Epithelial cell of proximal tubule (primary cell): ENCODE data around the gene ARHGAP25. TPM values are rescaled to one million over a fixed set of nuclear protein-coding genes. Genes with fewer than 3 reads are reported as not detected.

ENCODE experiments used
- DNase-seq: peaks from one replicate; pipeline ENCODE4 v3.0.0-alpha.2; 2011; ENCODE audit warnings: low read depth
- H3K4me3 ChIP-seq: 2 replicates; pipeline ENCODE4 v1.5.1; 2011; ENCODE audit warnings: low read depth, mild to moderate bottlenecking, low read length
- total RNA-seq: library from RNA; depleted of rRNA; stranded (reverse); fragments of >200 nt; gene quantifications from 2 replicates; pipeline ENCODE4 v1.2.3, GENCODE V29; 2015
- TF ChIP-seq, protein P1 (sequence below): conservative IDR thresholded peaks from 2 replicates; pipeline ENCODE4 v1.5.1; 2012; ENCODE audit warnings: low read depth, mild to moderate bottlenecking, low read length

The ARHGAP25 gene
- total RNA-seq, 1 donor from 2014 or later = not detected

DNA sequence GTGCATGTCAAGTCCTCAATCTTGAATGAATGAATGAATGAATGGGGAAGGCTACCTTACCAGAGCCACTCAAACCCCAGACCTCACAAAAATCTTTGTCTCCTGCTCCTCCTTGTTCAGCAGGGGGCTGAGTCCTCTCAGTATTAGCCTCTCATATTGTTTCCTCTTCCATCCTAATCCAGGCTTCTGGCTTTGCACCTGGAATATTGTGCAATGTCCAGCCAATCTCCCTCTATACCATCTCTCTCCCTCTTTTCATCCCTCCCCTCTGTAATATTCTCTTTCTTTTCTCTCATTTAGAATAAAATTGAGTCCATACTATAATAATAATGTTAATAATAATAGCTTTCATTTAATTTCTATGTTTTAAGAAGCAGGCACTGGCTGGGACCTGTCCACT, 34.3 kb downstream of the ARHGAP25 start:
- no peak for DNase-seq
- TF ChIP-seq, protein P1, sequence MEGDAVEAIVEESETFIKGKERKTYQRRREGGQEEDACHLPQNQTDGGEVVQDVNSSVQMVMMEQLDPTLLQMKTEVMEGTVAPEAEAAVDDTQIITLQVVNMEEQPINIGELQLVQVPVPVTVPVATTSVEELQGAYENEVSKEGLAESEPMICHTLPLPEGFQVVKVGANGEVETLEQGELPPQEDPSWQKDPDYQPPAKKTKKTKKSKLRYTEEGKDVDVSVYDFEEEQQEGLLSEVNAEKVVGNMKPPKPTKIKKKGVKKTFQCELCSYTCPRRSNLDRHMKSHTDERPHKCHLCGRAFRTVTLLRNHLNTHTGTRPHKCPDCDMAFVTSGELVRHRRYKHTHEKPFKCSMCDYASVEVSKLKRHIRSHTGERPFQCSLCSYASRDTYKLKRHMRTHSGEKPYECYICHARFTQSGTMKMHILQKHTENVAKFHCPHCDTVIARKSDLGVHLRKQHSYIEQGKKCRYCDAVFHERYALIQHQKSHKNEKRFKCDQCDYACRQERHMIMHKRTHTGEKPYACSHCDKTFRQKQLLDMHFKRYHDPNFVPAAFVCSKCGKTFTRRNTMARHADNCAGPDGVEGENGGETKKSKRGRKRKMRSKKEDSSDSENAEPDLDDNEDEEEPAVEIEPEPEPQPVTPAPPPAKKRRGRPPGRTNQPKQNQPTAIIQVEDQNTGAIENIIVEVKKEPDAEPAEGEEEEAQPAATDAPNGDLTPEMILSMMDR = no peak
- H3K4me3 ChIP-seq = no peak overlapping the region

DNA sequence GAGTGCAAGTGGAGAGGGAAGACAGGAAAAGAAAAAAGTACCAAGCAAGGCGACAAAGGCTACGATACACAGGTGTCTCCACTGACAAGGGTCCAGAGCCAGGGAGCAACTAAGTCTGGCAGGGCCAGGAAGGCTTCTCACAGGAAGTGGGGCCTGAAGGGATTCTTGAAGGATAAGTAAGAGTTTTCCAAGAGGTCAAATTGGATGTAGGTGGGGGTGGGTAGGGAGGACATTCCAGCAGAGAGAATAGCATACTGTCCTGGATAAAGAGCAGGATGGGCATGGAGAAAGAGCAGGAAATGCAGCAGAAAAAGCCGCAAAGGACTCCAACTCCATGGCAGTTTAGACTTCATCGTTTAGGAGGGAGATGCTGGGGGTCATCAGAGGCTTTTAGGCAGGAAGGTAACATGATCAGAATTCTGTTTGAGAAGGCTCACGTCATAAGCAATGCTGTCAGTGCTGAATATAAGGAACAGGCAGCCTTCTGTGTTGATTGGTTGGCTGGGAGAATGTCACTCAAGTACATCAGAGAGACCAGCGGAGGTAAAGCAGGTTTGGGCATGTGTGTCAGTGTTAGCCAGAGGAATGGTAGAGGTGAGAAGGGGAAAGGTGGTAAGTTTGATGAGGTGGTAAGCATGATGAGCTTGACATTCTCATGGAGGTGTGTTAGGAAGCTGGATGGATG, 35.1 kb downstream of the ARHGAP25 start:
- TF ChIP-seq, protein P1 = no peak
- no peak overlapping the region for H3K4me3 ChIP-seq
- DNase-seq = no peak

DNA sequence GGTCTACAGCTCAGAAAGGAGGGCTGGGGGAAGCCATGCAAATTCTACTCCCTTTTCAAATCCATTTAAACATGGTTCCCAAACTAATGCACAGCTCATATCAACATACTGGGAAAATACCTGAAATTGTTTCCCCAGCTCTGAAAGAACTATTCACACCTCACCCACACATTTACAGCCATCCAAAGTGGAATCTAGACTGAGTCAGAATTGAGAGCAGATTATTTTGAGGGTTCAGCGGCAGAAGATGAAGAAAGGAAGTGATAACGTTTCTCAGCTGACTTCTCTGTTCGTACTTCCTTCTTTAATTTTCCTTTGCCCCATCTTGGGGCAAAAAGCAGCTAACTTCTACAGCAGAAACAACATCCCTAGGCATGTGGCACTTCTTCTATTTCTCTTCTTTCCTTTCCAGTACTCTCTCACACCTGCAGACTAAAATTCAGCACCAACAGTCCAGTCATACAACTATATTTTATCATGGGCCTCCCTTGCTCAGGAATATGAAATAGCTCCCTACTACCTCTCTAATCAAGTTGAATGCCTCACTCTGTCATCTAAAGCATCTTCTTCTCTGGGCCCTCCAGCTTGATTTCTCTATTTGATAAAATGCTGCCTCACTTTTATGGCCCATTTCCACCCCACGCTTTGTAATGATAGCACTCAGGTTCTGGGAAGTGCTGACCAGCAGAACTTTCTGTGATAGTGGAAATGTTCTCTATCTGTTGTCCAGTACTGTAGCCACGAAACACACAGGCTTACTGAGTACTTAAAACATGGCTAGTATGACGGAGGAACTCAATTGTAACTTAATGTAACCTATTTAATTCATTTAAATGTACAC, 35.9 kb downstream of the ARHGAP25 start:
- no peak overlapping the region for H3K4me3 ChIP-seq
- TF ChIP-seq, protein P1 = no peak
- no peak for DNase-seq

DNA sequence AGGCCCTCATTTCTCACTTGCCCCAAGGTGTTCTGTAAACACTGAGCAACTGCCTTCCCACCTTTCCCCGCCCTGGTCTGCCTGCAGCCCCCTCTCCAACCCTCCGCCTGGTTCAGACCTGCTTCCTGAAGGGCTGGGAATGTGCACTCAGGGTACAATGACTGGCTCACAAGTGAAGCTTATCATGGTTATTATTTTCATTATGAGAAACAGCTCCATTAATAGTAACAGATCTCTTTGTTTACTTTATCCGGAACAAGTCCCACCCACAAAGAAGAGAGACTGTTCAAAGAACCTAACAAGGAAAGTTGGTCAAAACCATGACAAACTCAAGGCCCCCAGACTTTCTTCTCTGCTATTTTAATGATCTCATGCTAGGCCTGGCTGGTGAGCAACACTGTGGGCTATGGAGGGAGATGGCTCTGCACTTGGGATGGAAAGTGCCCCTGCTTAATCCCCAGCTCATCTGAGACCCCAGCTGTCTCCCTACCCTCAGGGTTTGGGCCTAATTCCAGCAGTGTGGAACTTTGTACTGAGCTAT, 36.7 kb downstream of the ARHGAP25 start:
- no peak overlapping the region for H3K4me3 ChIP-seq
- TF ChIP-seq, protein P1 = no peak
- DNase-seq = no peak

DNA sequence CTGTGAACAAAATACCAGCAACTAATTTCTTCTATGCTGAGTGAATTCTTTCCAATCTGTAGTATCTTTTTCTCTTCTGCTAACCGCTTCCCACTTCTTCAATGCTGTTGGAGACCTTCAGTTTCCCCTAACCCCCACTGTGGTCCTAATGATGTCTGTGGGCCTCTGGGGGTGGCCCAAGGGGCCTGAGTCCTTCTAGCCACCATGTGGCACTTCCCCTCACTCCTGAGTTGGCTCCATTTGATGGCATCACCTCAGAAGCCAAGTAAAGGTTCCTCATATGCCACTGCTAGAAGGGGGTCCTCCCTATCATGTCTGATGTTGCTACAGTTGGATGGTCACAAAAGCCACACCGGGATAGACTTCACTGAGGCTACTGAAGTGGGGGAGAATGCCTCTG, 37.5 kb downstream of the ARHGAP25 start:
- no peak for DNase-seq
- TF ChIP-seq, protein P1 = no peak
- no peak overlapping the region for H3K4me3 ChIP-seq

DNA sequence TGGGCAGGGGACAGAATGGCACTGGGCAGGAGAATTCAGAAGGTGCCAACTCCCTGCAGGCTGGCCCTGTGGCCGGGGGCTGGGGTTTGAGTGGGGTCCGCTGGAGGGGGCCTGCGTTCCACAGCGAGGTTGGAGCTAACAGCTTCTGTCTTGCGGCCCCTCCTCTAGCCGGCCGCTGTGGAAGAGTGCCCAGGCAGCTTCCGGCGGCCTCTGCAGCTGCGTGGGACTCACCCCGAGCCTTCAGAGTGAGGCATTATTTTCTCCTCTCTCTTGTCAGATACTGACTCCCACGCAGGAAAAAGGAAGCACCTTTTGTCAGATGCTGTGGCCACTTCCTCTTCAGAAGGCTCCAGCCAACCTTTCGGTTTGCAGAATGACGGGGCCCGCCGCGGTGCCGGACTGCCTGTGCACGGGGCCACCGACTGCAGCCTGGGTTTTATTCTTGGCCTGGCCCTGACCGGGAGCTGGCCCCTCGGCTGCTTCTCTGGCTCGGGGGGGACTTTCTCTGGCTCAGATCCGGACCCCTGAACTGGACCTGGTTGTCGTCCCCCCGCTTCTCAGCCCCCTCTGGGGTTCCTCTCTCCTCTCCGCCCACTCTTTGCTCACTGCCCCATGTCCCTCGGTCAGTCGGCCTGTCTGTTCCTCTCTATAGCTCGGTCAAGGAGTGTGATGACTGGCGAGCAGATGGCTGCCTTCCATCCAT, 40.1 kb downstream of the ARHGAP25 start:
- H3K4me3 ChIP-seq = no peak overlapping the region
- DNase-seq = no peak
- TF ChIP-seq, protein P1 = no peak
